Type B pancreatic cell (in vitro differentiated cells): Measurements from ENCODE around the gene KCNK15. TPM values are rescaled to one million over a fixed set of nuclear protein-coding genes. Genes with fewer than 3 reads are reported as not detected.

ENCODE experiments used
- DNase-seq: peaks from one replicate; pipeline ENCODE4 v3.0.0; 2021; ENCODE audit warnings: mixed read lengths; ENCODE audit not compliant: unreplicated experiment; ENCODE audit errors: extremely low spot score
- H3K27ac Mint-ChIP-seq: 2 replicates; pipeline ENCODE4 v1.8.0; 2021; ENCODE audit warnings: mild to moderate bottlenecking, mixed read lengths
- H3K27me3 Mint-ChIP-seq: 2 replicates; pipeline ENCODE4 v1.8.0; 2021; ENCODE audit warnings: mixed read lengths
- H3K36me3 Mint-ChIP-seq: 2 replicates; pipeline ENCODE4 v1.8.0; 2021; ENCODE audit warnings: mixed read lengths
- H3K4me1 Mint-ChIP-seq: one replicate; pipeline ENCODE4 v1.8.0; 2021; ENCODE audit warnings: mixed read lengths; ENCODE audit not compliant: unreplicated experiment
- H3K4me3 Mint-ChIP-seq: 2 replicates; pipeline ENCODE4 v1.8.0; 2021; ENCODE audit warnings: mild to moderate bottlenecking, mixed read lengths
- H3K9me3 Mint-ChIP-seq: 2 replicates; pipeline ENCODE4 v1.8.0; 2021; ENCODE audit warnings: mixed read lengths
- total RNA-seq: library from RNA; stranded (reverse); gene quantifications from 2 replicates; pipeline ENCODE4 v1.2.1, GENCODE V29; 2021; ENCODE audit warnings: low replicate concordance
- TF ChIP-seq, protein P1 (sequence below): fragments of 200-600 bp; sonication (generic); conservative IDR thresholded peaks from 2 replicates; pipeline ENCODE4 v1.5.0; 2021; ENCODE audit warnings: antibody characterized with exemption, mild to moderate bottlenecking

Gene KCNK15
- total RNA-seq, 1 donor from 2014 or later = 0.36 TPM

DNA sequence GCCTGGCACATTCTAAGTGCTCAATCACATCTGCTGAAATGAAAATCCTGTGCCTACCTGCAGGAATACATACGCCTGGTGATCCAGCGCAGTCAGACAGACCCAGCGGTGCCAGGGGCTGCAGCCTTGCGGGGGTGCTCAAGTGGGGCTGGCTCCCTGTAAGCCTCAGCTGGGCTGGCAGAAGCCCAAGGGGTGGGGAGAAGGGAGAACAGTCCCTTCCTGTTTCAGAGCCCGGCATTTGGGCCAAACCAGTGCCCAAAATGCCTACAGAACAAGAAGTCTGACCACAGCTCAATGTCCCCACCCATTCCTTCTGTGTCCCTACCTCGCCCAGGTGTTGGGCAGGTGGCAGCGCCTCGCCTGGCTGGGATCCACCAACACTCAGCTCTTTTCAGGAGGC, 22.6 kb downstream of the KCNK15 start:
- Mint-ChIP-seq H3K4me3 (no peak overlapping the region), H3K27ac (no peak overlapping the region), H3K4me1 (no peaks in the 10 kb centered on the region), H3K27me3 (peaks cover 26% of the 10 kb centered on the region), H3K36me3 (no peaks in the 10 kb centered on the region), H3K9me3 (no peaks in the 10 kb centered on the region)
- TF ChIP-seq, protein P1, sequence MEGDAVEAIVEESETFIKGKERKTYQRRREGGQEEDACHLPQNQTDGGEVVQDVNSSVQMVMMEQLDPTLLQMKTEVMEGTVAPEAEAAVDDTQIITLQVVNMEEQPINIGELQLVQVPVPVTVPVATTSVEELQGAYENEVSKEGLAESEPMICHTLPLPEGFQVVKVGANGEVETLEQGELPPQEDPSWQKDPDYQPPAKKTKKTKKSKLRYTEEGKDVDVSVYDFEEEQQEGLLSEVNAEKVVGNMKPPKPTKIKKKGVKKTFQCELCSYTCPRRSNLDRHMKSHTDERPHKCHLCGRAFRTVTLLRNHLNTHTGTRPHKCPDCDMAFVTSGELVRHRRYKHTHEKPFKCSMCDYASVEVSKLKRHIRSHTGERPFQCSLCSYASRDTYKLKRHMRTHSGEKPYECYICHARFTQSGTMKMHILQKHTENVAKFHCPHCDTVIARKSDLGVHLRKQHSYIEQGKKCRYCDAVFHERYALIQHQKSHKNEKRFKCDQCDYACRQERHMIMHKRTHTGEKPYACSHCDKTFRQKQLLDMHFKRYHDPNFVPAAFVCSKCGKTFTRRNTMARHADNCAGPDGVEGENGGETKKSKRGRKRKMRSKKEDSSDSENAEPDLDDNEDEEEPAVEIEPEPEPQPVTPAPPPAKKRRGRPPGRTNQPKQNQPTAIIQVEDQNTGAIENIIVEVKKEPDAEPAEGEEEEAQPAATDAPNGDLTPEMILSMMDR = no peak
- DNase-seq = no peak

DNA sequence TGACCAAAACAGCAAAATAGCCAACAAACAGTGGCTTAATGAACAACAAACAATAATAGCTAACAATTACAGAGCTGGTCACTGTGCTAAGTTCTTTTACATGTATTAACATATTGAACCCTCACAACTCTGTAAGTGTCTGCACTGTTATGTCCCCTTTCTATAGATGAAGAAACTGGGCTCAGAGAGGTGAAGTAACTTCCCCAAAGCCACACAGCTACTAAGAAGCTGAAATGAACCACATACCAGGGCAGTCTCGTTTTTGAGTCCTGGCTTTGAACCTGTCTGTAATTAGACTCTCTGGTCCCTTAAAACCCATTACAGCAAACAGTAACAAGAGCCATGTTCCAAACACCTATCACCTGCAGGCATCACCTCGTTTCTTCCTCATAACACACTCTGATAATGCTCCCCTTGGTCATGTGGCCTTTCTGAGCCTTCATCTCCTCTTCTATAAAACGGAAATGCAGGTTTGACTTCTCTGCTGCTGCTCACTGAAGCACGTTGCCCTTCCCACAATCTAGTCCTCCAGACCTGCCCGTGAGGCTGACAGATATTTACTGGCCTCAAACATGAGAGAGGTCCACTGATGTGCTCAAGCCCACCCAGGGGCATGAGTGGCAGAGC, 23.3 kb downstream of the KCNK15 start:
- no peaks in the 10 kb centered on the region for H3K4me1 Mint-ChIP-seq
- H3K36me3 Mint-ChIP-seq = no peaks in the 10 kb centered on the region
- H3K27me3 Mint-ChIP-seq = peaks cover 26% of the 10 kb centered on the region
- TF ChIP-seq, protein P1 = no peak
- H3K9me3 Mint-ChIP-seq = no peaks in the 10 kb centered on the region
- H3K4me3 Mint-ChIP-seq = no peak overlapping the region
- no peak overlapping the region for H3K27ac Mint-ChIP-seq
- DNase-seq = no peak

DNA sequence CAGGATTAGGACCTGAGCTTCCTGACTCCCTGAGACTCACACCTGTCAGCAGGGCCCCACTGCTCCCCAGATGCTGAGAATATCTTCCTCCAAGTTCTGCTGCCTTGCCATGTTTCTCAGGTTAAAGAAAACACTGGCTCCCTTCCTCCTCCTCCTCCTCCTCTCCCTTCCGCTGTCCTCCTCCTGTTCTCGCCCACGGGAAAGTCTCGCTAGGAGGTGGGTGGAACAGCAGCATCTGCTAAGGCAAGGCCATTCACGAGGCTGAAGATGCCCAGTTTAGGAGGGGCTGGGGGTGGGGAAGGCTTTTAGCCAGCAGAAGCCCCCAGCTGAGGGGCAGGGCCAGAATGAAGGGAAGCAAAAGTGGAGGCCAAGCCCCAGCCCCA, 23.8 kb downstream of the KCNK15 start:
- no peaks in the 10 kb centered on the region for H3K9me3 Mint-ChIP-seq
- no peaks in the 10 kb centered on the region for H3K36me3 Mint-ChIP-seq
- no peak overlapping the region for H3K4me3 Mint-ChIP-seq
- peaks cover 26% of the 10 kb centered on the region for H3K27me3 Mint-ChIP-seq
- no peak overlapping the region for H3K27ac Mint-ChIP-seq
- no peaks in the 10 kb centered on the region for H3K4me1 Mint-ChIP-seq
- no peak for DNase-seq
- TF ChIP-seq, protein P1 = no peak

DNA sequence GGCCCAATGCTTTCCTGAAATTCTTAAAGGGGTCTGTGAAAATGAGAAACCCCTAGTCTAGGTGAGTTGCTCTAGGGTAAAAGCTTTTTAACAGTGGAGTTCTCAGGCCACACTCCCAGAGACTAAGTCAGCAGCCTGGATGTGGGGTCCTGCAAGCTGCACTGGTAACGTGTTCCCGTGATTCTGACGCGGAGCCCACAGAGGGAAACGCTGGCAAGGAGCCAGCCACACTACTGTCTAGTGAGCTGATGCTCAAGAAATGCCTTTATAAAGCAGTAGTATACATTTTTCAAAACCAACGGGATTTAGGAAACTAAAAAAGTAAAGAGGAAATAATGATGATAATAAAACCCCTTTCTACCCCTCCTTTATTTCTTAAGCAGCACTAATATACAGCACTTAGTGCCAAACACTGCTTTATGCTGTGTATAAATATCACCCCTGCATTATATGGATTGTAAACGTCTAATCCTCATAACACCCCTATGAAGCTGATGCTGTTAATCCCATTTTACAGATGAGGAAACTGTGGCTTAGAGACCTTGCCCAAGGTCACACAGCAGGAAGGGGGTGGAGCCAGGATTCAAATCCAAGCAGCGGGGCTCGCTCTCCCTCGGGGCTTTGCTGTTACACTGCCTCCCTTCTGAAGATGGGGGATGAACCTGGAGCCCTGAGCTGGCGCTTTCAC, 25.0 kb downstream of the KCNK15 start:
- TF ChIP-seq, protein P1 = no peak
- Mint-ChIP-seq H3K4me3 (no peak overlapping the region), H3K27me3 (peaks cover 23% of the 10 kb centered on the region), H3K4me1 (no peaks in the 10 kb centered on the region), H3K9me3 (no peaks in the 10 kb centered on the region), H3K27ac (no peak overlapping the region), H3K36me3 (no peaks in the 10 kb centered on the region)
- DNase-seq = no peak

DNA sequence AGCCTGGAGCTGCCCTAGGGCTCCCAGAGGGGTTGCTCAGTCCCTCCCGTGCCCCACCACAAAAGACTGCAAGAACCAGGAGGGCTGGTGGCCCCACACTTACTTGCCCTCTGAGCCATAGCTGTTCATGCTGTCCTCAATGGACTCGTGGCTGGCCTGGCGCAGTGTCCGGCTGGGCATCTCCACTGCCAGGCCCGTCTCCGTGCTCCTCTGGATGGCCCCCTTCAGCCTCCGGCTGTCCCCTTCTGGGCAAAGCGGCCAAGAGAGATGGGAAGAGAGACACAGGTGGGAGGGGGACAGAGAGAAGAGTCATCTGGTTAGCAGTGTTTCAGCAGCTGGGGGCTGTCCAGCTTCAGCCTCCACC, 25.5 kb downstream of the KCNK15 start:
- no peak overlapping the region for H3K4me3 Mint-ChIP-seq
- H3K36me3 Mint-ChIP-seq = no peaks in the 10 kb centered on the region
- H3K27ac Mint-ChIP-seq = no peak overlapping the region

More for the DNA sequence above, 25.5 kb downstream of the KCNK15 start:
- H3K9me3 Mint-ChIP-seq = no peaks in the 10 kb centered on the region
- H3K27me3 Mint-ChIP-seq = peaks cover 19% of the 10 kb centered on the region
- no peak for DNase-seq
- TF ChIP-seq, protein P1 = no peak
- H3K4me1 Mint-ChIP-seq = no peaks in the 10 kb centered on the region
